ENCODE results near the gene RNF7. TPM values are rescaled to one million over a fixed set of nuclear protein-coding genes. Genes with fewer than 3 reads are reported as not detected.

RNF7 gene
- total and polyA plus RNA-seq, 2 donors (not counting 3 experiments of a cell fraction or from before 2014, with no cell fraction given) = 120 to 136 TPM

DNA sequence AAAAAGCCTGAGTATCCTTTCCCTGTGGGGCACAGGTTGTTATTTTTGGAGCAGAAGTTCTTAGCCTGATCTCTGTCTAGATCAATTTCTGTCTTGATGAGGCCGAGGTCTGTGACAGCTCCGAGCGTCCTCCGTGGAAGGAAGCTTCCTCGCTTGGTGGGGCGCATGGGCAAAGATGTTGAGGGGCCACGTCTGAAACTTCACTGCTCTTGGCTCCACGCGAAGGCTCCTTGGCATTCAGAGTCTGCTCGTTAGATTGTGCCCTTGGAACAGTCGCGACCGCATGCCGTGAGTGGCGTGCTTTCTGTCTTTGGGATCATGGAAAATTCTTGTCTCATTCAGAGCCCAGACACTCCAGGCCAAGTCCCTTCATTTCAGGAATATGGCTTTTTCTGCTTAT is 38.8 kb downstream of the RNF7 start:
- dilution Hi-C loops (cut with MboI; ENCODE audit: extremely low pct_ligation_motif_present, low sequenced_read_pairs) (no loop called here), intact Hi-C loops (cut with micrococcal nuclease) (no loop called here)
- no peaks in the 10 kb centered on the region for H3K9me1 ChIP-seq (replicated peaks; ENCODE audit: control insufficient read depth, extremely low read depth, insufficient read depth, low read length)
- no peak overlapping the region for H2AFZ ChIP-seq (ENCODE audit: low read depth, low read length)
- ChIA-PET CTCF (interaction anchor here (1.1 to 1.2 kb wide), 2 partner anchors 16 to 136 kb away, joined by 3 to 4 read pairs; no protein-coding TSS in a partner anchor), POLR2A (no interaction called here)
- DNase-seq (ENCODE audit: low read depth, low spot score) = no peak
- no peak for TF ChIP-seq POLR2A (IDR thresholded peaks at IDR 0.05; ENCODE audit: low read depth, low read length)
- no TSS peak for BruUV-seq (replicated peaks)
- H3K4me1 ChIP-seq (ENCODE audit: control insufficient read depth, extremely low read depth, insufficient read depth, low read length) = no peaks in the 10 kb centered on the region
- no peak overlapping the region for H3K9ac ChIP-seq (replicated peaks; ENCODE audit: extremely low read depth, insufficient read depth, low read length)
- no peaks in the 10 kb centered on the region for H3K9me3 ChIP-seq (replicated peaks; ENCODE audit: control insufficient read depth, insufficient read depth, low read length)
- no peaks in the 10 kb centered on the region for H3K36me3 ChIP-seq (ENCODE audit: control insufficient read depth in 2 of 2, extremely low read depth in 1 of 2, insufficient read depth in 2 of 2, low read length in 2 of 2)
- no peaks in the 10 kb centered on the region for H3K79me2 ChIP-seq (ENCODE audit: control insufficient read depth, insufficient read depth, low read length)
- no peak overlapping the region for H3K4me3 ChIP-seq (replicated peaks in 1 of 3; ENCODE audit: insufficient read depth in 1 of 3, low read depth in 1 of 3, low read length in 3 of 3)
- no peaks in the 10 kb centered on the region for H3K27me3 ChIP-seq (ENCODE audit: control insufficient read depth in 2 of 2, insufficient read depth in 2 of 2, low read length in 2 of 2)
- no peak overlapping the region for H3K4me2 ChIP-seq (ENCODE audit: insufficient read depth, low read length)
- no peaks in the 10 kb centered on the region for H4K20me1 ChIP-seq (replicated peaks; ENCODE audit: control insufficient read depth, extremely low read depth, insufficient read depth, low read length)
- no peak for FAIRE-seq
- H3K27ac ChIP-seq (ENCODE audit: insufficient read depth, low read depth, low read length) = no peak overlapping the region

DNA sequence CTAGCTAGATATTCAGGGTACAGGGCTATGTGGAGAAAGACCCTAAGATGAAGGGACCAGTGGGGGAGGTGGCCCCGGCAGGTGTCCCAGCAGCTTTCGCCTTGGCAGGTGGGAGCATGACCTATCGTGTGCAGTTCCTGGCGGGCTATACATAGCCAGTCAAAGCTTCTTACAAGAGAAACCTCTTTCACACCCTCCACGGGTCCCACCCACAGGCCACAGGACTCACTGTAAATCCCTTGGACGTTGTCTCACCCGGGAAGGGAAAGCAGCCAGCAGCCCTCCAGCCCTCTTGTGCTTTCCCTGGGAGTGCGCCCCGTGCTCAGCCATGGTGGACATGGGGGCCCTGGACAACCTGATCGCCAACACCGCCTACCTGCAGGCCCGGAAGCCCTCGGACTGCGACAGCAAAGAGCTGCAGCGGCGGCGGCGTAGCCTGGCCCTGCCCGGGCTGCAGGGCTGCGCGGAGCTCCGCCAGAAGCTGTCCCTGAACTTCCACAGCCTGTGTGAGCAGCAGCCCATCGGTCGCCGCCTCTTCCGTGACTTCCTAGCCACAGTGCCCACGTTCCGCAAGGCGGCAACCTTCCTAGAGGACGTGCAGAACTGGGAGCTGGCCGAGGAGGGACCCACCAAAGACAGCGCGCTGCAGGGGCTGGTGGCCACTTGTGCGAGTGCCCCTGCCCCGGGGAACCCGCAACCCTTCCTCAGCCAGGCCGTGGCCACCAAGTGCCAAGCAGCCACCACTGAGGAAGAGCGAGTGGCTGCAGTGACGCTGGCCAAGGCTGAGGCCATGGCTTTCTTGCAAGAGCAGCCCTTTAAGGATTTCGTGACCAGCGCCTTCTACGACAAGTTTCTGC is 40.1 kb downstream of the RNF7 start:
- H3K4me3 ChIP-seq (replicated peaks in 1 of 3; ENCODE audit: insufficient read depth in 1 of 3, low read depth in 1 of 3, low read length in 3 of 3) = no peak overlapping the region
- TF ChIP-seq FOS (IDR thresholded peaks at IDR 0.05; ENCODE audit: borderline replicate concordance, insufficient read depth, low read length) (no peak), JUN (IDR thresholded peaks at IDR 0.05; ENCODE audit: borderline replicate concordance, insufficient read depth, insufficient read length, low read depth) (no peak), POLR2AphosphoS5 (IDR thresholded peaks at IDR 0.05; ENCODE audit: insufficient read depth, low read depth, low read length) (no peak), MYC (IDR thresholded peaks at IDR 0.05; ENCODE audit: low read depth, low read length) (no peak)
- TF ChIP-seq, protein P1, sequence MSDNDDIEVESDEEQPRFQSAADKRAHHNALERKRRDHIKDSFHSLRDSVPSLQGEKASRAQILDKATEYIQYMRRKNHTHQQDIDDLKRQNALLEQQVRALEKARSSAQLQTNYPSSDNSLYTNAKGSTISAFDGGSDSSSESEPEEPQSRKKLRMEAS (IDR thresholded peaks at IDR 0.05; ENCODE audit: insufficient read depth, insufficient read length) = no peak
- TF ChIP-seq, protein P2, sequence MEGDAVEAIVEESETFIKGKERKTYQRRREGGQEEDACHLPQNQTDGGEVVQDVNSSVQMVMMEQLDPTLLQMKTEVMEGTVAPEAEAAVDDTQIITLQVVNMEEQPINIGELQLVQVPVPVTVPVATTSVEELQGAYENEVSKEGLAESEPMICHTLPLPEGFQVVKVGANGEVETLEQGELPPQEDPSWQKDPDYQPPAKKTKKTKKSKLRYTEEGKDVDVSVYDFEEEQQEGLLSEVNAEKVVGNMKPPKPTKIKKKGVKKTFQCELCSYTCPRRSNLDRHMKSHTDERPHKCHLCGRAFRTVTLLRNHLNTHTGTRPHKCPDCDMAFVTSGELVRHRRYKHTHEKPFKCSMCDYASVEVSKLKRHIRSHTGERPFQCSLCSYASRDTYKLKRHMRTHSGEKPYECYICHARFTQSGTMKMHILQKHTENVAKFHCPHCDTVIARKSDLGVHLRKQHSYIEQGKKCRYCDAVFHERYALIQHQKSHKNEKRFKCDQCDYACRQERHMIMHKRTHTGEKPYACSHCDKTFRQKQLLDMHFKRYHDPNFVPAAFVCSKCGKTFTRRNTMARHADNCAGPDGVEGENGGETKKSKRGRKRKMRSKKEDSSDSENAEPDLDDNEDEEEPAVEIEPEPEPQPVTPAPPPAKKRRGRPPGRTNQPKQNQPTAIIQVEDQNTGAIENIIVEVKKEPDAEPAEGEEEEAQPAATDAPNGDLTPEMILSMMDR (IDR thresholded peaks at IDR 0.05; ENCODE audit: extremely low read depth in 1 of 2, insufficient read depth in 1 of 2, low read depth in 1 of 2, low read length in 2 of 2) = no peak
- DNase-seq (ENCODE audit: low read depth, low spot score) (no peak), FAIRE-seq (no peak)
- no peak overlapping the region for H3K4me2 ChIP-seq (ENCODE audit: insufficient read depth, low read length)
- no peaks in the 10 kb centered on the region for H3K4me1 ChIP-seq (ENCODE audit: control insufficient read depth, extremely low read depth, insufficient read depth, low read length)
- no peak overlapping the region for H3K9ac ChIP-seq (replicated peaks; ENCODE audit: extremely low read depth, insufficient read depth, low read length)
- POLR2A ChIA-PET = no interaction called here
- BruUV-seq (replicated peaks) = no TSS peak
- no peaks in the 10 kb centered on the region for H3K9me3 ChIP-seq (replicated peaks; ENCODE audit: control insufficient read depth, insufficient read depth, low read length)
- H3K79me2 ChIP-seq (ENCODE audit: control insufficient read depth, insufficient read depth, low read length) = no peaks in the 10 kb centered on the region
- no peaks in the 10 kb centered on the region for H3K36me3 ChIP-seq (ENCODE audit: control insufficient read depth in 2 of 2, extremely low read depth in 1 of 2, insufficient read depth in 2 of 2, low read length in 2 of 2)
- no peaks in the 10 kb centered on the region for H4K20me1 ChIP-seq (replicated peaks; ENCODE audit: control insufficient read depth, extremely low read depth, insufficient read depth, low read length)
- no peak overlapping the region for H3K27ac ChIP-seq (ENCODE audit: insufficient read depth, low read depth, low read length)
- CTCF ChIA-PET = interaction anchor here (1.1 to 1.2 kb wide), 2 partner anchors 15 to 135 kb away, joined by 3 to 4 read pairs; no protein-coding TSS in a partner anchor
- dilution Hi-C loops (cut with MboI; ENCODE audit: extremely low pct_ligation_motif_present, low sequenced_read_pairs) = no loop called here
- peaks cover 0 to under 1% of the 10 kb centered on the region in 2 experiments for H3K27me3 ChIP-seq (ENCODE audit: control insufficient read depth in 2 of 2, insufficient read depth in 2 of 2, low read length in 2 of 2)
- H3K9me1 ChIP-seq (replicated peaks; ENCODE audit: control insufficient read depth, extremely low read depth, insufficient read depth, low read length) = no peaks in the 10 kb centered on the region
- intact Hi-C loops (cut with micrococcal nuclease) = no loop called here
- H2AFZ ChIP-seq (ENCODE audit: low read depth, low read length) = no peak overlapping the region
